Hepatocyte (in vitro differentiated cells): ENCODE measurements around the gene STMP1.

Experiments
- EZH2 ChIP-seq: fragments of 200-600 bp; sonication (generic); IDR thresholded peaks from 2 replicates; pipeline ENCODE4 v1.6.1; 2016; ENCODE audit warnings: antibody characterized with exemption, mild to moderate bottlenecking, borderline replicate concordance
- EZH2phosphoT487 ChIP-seq: fragments of 200-600 bp; sonication (generic); IDR thresholded peaks from one replicate; pipeline ENCODE4 v1.6.1; 2018; ENCODE audit warnings: antibody characterized with exemption, mild to moderate bottlenecking, low read depth, moderate library complexity; ENCODE audit not compliant: unreplicated experiment, severe bottlenecking
- TF ChIP-seq, protein P1 (sequence below): fragments of 200-600 bp; sonication (generic); IDR thresholded peaks from 2 replicates; pipeline ENCODE4 v1.5.1; 2016; ENCODE audit warnings: antibody characterized with exemption, mild to moderate bottlenecking; ENCODE audit not compliant: poor library complexity

DNA sequence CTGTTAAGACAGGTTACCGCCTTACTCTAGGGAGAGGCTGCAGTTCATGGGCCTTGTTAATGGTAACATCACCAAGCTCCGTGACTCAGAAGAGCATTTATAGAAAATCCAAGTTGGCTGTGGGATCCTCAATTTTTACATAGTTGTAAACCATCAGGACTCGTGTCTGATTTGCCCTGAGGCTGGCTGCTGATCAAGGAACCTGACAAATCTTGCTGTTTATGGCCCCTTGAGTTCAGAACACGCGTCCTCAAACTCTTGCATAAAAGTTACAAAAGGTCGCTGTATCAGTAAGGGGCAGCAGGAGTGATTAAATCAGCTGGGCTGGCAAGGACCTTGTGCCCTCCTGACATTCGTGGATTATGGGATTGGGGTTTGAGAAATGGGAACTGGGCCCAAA, 61.1 kb downstream of the STMP1 start:
- TF ChIP-seq, protein P1, sequence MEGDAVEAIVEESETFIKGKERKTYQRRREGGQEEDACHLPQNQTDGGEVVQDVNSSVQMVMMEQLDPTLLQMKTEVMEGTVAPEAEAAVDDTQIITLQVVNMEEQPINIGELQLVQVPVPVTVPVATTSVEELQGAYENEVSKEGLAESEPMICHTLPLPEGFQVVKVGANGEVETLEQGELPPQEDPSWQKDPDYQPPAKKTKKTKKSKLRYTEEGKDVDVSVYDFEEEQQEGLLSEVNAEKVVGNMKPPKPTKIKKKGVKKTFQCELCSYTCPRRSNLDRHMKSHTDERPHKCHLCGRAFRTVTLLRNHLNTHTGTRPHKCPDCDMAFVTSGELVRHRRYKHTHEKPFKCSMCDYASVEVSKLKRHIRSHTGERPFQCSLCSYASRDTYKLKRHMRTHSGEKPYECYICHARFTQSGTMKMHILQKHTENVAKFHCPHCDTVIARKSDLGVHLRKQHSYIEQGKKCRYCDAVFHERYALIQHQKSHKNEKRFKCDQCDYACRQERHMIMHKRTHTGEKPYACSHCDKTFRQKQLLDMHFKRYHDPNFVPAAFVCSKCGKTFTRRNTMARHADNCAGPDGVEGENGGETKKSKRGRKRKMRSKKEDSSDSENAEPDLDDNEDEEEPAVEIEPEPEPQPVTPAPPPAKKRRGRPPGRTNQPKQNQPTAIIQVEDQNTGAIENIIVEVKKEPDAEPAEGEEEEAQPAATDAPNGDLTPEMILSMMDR: no peak
- TF ChIP-seq EZH2phosphoT487 (no peak), EZH2 (no peak)
